Osteocyte (in vitro differentiated cells): ENCODE results near the gene RPRD1B. TPM values are rescaled to one million over a fixed set of nuclear protein-coding genes. Genes with fewer than 3 reads are reported as not detected.

Experiments
- DNase-seq: peaks from one replicate; pipeline ENCODE4 v3.0.0; 2021; ENCODE audit warnings: mixed read lengths; ENCODE audit not compliant: unreplicated experiment; ENCODE audit errors: extremely low spot score
- H3K27ac Mint-ChIP-seq: one replicate; pipeline ENCODE4 v1.8.0; 2021; ENCODE audit warnings: mild to moderate bottlenecking, mixed read lengths; ENCODE audit not compliant: unreplicated experiment
- H3K27me3 Mint-ChIP-seq: one replicate; pipeline ENCODE4 v1.8.0; 2021; ENCODE audit warnings: mixed read lengths; ENCODE audit not compliant: unreplicated experiment
- H3K36me3 Mint-ChIP-seq: one replicate; pipeline ENCODE4 v1.8.0; 2021; ENCODE audit warnings: mixed read lengths; ENCODE audit not compliant: unreplicated experiment
- H3K4me1 Mint-ChIP-seq: one replicate; pipeline ENCODE4 v1.8.0; 2021; ENCODE audit warnings: mixed read lengths; ENCODE audit not compliant: unreplicated experiment
- H3K4me3 Mint-ChIP-seq: one replicate; pipeline ENCODE4 v1.8.0; 2021; ENCODE audit warnings: mild to moderate bottlenecking, moderate library complexity, mixed read lengths; ENCODE audit not compliant: unreplicated experiment
- H3K9me3 Mint-ChIP-seq: one replicate; pipeline ENCODE4 v1.8.0; 2021; ENCODE audit warnings: mixed read lengths; ENCODE audit not compliant: unreplicated experiment
- total RNA-seq: library from RNA; stranded (reverse); gene quantifications from 2 replicates; pipeline ENCODE4 v1.2.1, GENCODE V29; 2021
- TF ChIP-seq, protein P1 (sequence below): fragments of 200-600 bp; sonication (generic); IDR thresholded peaks from 2 replicates; pipeline ENCODE4 v1.5.0; 2021; ENCODE audit warnings: antibody characterized with exemption, mild to moderate bottlenecking, moderate library complexity

RPRD1B gene
- total RNA-seq, 1 donor from 2014 or later, result 28.5 TPM

DNA sequence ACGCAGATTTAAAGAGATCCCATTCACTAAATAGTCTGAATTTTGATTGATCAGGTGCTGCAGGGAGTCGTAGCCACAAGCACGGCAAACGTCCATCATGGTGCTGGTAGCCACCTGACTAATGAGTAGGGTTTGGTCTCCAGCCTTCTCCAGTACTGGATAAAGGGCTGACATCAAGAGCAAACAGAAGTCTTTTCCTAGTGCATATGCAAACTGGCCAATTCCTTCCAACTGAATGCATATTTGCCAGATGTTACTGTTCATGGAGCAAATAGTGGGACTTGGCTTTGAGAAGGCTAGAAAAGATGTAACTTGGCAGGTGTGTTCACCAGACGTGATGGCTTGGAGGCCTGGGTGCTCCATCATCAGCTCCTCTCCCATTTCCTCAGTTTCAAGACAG is 21.9 kb upstream of the RPRD1B start:
- no peak overlapping the region for H3K4me3 Mint-ChIP-seq
- TF ChIP-seq, protein P1, sequence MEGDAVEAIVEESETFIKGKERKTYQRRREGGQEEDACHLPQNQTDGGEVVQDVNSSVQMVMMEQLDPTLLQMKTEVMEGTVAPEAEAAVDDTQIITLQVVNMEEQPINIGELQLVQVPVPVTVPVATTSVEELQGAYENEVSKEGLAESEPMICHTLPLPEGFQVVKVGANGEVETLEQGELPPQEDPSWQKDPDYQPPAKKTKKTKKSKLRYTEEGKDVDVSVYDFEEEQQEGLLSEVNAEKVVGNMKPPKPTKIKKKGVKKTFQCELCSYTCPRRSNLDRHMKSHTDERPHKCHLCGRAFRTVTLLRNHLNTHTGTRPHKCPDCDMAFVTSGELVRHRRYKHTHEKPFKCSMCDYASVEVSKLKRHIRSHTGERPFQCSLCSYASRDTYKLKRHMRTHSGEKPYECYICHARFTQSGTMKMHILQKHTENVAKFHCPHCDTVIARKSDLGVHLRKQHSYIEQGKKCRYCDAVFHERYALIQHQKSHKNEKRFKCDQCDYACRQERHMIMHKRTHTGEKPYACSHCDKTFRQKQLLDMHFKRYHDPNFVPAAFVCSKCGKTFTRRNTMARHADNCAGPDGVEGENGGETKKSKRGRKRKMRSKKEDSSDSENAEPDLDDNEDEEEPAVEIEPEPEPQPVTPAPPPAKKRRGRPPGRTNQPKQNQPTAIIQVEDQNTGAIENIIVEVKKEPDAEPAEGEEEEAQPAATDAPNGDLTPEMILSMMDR, result no peak
- no peaks in the 10 kb centered on the region for H3K9me3 Mint-ChIP-seq
- H3K36me3 Mint-ChIP-seq, result peaks cover 32% of the 10 kb centered on the region
- no peaks in the 10 kb centered on the region for H3K4me1 Mint-ChIP-seq
- DNase-seq, result no peak
- no peaks in the 10 kb centered on the region for H3K27me3 Mint-ChIP-seq
- H3K27ac Mint-ChIP-seq, result no peak overlapping the region

DNA sequence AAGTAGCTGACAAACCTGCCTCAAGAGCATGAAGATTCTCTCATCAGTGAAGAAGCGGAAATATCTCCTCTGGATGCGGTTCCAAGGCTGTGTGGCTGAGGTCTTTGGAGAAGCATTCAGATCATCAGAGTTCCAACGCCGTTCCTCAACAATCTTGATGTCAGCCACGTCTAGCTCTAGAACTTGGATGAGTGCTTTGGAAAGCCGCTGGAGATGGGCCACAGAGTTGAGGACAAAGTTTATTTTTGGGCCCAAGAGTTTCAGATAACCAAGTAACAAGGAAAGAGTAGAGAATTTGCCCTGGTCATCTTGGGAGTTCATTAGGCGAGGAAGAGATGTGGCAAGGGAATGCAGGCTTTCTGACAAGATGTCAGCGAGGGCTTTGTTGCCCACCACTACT is 21.2 kb upstream of the RPRD1B start:
- H3K27me3 Mint-ChIP-seq, result no peaks in the 10 kb centered on the region
- H3K4me1 Mint-ChIP-seq, result no peaks in the 10 kb centered on the region
- no peak overlapping the region for H3K27ac Mint-ChIP-seq
- TF ChIP-seq, protein P1, result no peak
- H3K4me3 Mint-ChIP-seq, result no peak overlapping the region
- peaks cover under 1% of the 10 kb centered on the region for H3K9me3 Mint-ChIP-seq
- H3K36me3 Mint-ChIP-seq, result peaks cover 38% of the 10 kb centered on the region
- DNase-seq, result no peak

DNA sequence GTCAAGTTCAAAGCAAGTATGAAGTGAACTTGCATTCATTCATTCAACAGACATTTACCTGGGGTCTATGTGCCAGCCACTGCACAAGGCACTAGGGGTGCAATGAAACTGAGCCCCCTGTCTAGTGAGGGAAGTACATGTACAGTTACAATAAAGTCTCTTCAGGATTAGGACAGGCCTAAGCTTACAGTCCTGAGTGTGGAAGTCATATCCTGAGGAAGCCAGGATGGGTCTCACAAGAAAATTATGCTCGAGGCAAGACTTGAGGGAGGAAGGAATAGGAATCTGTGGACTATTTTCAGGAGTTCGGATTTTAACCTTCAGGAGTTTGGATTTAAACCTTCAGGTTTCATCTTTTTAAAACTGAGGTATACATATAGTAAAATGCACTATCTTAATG is 19.7 kb upstream of the RPRD1B start:
- DNase-seq, result no peak
- H3K27ac Mint-ChIP-seq, result no peak overlapping the region
- H3K36me3 Mint-ChIP-seq, result peaks cover 46% of the 10 kb centered on the region
- H3K4me3 Mint-ChIP-seq, result no peak overlapping the region
- TF ChIP-seq, protein P1, result no peak
- no peaks in the 10 kb centered on the region for H3K27me3 Mint-ChIP-seq
- peaks cover 9% of the 10 kb centered on the region for H3K9me3 Mint-ChIP-seq
- no peaks in the 10 kb centered on the region for H3K4me1 Mint-ChIP-seq

DNA sequence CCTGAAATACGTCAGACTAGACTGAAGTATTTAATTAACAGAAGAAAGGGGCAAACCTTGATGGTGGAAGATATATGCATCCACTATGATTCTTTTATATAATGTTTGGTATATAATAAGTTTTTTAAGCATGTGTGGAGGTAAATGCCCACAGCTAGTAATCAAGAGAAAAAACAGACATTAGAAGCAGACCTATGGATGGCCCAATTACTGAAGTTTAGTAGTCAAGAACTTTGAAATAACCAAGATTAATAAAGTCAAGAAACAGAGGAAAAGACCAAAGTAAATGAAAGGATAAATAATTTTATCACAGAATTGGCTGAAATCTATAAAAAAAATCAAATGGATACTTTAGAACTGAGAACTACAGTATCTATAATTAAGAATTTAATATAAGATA is 15.6 kb upstream of the RPRD1B start:
- Mint-ChIP-seq H3K4me1 (peaks cover 1% of the 10 kb centered on the region), H3K36me3 (peaks cover 38% of the 10 kb centered on the region), H3K9me3 (peaks cover 15% of the 10 kb centered on the region)

DNA sequence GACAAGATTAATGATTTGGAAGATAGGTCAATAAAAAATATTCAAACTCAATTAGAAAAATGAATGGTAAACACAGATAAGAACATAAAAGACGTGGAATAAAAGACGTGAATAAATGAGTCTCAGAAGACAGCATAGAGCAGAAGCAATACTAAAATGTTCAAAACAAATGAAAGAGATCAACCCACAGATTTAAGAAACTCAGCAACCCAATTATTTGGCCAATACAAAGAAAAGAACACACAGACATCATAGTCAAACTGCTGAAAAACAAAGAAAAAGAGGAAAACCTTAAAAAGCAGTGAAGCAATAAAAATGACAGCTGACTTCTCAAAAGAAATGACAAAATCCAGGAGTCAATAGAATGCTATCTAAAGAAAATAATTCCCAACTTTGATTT is 15.2 kb upstream of the RPRD1B start:
- Mint-ChIP-seq H3K4me3 (no peak overlapping the region), H3K36me3 (peaks cover 38% of the 10 kb centered on the region), H3K4me1 (peaks cover 5% of the 10 kb centered on the region), H3K27me3 (no peaks in the 10 kb centered on the region), H3K9me3 (peaks cover 15% of the 10 kb centered on the region), H3K27ac (no peak overlapping the region)
- TF ChIP-seq, protein P1, result no peak
- no peak for DNase-seq

More for the DNA sequence above, 15.6 kb upstream of the RPRD1B start:
- DNase-seq, result no peak
- Mint-ChIP-seq H3K27ac (no peak overlapping the region), H3K27me3 (no peaks in the 10 kb centered on the region), H3K4me3 (no peak overlapping the region)
- TF ChIP-seq, protein P1, result no peak
